ENCODE data around the gene STIM1.
"Not testable (repeated sequence)": the region's sequence is repeated elsewhere in the genome, so short reads cannot be mapped to it uniquely, and the experiment has no call there.

The STIM1 gene

DNA sequence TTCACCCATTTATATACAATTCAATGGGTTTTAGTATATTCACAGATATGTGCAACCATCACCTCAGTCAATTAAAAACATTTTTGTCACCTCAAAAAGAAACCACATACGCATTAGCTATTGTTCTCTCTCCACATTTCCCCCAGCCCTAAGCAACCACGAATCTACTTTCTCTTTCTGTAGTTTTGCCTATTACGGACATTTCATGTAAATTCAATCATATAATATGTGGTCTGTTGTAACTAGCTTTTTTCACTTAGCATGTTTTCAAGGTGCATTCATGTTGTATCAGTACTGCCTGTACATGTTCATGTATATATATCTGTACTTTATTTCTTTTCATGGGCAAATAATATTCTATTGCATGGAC lies 134.4 kb downstream of the STIM1 start:
- no peak for DNase-seq

DNA sequence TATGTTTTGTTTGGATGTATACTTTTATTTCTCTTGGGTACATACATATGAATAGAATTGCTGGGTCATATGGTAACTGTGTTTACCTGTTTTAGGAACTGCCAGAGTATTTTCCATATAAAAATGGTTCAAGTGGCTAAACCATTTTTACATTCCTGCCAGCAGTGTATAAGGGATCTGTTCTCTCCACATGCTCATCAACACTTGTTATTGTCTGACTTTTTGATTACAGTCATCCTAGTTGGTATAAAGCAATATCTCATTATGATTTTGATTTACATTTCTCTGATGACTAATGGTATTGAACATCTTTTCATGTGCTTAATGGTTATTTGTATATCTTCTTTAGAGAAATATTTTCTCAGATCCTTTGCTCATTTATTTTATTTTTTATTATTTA lies 134.9 kb downstream of the STIM1 start:
- DNase-seq = no peak

DNA sequence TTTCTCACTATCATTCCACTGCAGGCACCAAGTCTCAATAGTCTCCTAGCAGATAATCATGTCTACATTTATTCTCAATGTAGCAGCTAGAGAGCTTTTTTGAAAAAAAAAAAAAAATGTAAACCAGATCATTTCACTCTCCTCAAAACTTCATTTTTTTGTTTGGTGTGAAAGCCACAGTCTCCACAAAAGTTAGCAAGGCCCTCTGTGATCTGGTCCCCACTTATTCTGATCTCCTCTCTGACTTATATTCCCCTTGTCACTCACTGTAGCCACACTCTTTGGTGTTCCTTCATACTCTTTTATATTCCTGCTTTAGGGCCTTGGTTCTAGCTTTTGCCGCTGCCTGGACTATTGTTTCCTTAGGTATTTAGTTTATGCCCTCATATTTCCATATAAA lies 137.5 kb downstream of the STIM1 start:
- no peak for DNase-seq

DNA sequence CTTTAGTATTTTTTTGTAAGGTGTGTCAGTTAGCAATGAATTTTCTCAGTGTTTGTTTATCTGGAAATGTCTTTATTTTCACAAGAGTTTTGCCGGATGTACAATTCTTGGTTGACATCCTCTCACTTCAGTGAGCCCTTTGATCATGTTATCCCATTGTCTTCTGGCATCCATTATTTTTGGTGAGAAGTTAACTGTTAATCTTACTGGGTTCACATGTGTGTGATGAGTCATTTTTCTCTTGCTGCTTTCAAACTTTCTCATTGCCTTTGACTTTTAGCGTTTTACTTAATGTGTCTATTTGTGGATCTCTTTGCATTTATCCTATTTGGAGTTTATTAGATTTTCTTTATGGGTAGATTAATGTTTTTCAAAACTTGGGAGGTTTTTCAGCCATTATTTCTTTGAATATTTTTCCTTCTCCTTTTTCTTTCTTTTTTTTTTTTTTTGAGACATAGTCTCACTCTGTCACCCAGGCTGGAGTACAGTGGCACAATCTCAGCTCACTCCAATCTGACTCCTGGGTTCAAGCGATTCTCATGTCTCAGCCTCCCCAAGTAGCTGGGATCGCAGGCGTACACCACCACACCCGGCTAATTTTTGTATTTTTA lies 138.7 kb downstream of the STIM1 start:
- no peak for DNase-seq

DNA sequence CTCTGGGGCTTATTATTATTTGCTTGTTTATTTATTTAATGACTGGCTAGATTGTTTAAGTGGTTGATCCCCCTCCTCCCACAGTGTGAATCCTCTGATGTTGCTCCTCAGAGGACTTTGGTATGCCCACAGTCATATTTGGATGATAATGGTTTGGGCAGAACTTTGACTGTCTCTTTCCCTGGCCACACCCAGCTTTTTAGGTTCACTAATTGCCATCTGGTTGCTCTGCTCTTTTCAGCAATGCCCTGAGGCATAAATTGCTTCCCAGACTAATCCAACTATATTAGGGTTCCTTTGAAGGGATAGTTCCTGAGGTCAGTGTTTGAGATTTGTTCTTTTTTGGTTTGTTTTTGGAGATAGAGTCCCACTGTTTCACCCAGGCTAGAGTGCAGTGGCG lies 139.8 kb downstream of the STIM1 start:
- no peak for DNase-seq

DNA sequence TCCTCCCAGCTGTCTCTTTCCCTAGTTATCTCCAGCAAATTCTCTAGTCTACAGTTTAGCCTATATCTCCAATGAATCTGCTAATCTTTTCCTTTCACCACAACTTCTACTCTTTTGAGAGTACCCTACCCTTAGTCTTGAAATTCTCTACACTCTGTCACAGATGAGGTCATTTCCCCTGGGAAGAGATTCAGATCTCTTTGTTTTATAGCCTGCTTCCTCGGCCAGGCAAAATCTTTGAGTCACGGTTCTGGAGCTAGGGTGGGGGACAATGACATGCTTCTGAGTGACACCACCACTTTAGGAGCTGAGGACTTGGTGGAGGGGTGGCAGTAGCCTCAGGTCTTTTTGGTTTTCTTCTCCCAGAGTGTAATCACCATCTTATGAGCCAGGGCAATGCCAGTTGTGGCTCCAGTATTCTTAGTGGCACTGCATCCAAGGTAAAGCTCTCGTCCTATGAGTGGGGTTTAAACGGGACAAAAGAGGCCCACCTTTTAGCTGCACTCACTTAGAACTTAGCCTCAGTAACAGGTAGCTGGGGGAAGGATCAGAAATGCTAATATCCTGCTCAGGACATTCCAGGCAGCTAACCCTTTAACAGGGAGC lies 140.6 kb downstream of the STIM1 start:
- no peak for DNase-seq

DNA sequence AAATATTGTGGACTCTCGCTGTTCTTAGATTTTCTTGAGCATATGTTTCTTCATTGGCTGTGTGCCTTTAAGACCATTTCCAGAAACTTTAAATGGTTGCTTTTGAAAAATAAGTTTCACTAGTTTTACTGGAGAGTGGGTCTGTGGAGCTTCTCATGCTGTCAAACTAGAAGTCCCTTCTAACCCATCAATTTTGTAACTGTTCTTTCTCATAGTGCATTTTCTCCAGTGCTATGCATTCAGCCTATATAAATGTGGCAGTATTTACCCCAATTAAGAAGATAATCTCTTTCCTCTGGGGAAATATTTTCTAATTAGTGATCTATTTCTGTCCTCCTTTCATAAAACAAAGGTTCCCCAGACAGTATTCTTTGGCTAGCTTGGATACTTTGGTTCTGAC lies 141.2 kb downstream of the STIM1 start:
- no peak for DNase-seq

DNA sequence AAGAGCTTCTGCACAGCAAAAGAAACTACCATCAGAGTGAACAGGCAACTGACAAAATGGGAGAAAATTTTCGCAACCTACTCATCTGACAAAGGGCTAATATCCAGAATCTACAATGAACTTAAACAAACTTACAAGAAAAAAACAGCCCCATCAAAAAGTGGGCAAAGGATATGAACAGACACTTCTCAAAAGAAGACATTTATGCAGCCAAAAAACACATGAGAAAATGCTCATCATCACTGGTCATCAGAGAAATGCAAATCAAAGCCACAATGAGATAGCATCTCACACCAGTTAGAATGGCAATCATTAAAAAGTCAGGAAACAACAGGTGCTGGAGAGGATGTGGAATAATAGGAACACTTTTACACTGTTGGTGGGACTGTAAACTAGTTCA lies 149.3 kb downstream of the STIM1 start:
- not testable (repeated sequence) for DNase-seq

DNA sequence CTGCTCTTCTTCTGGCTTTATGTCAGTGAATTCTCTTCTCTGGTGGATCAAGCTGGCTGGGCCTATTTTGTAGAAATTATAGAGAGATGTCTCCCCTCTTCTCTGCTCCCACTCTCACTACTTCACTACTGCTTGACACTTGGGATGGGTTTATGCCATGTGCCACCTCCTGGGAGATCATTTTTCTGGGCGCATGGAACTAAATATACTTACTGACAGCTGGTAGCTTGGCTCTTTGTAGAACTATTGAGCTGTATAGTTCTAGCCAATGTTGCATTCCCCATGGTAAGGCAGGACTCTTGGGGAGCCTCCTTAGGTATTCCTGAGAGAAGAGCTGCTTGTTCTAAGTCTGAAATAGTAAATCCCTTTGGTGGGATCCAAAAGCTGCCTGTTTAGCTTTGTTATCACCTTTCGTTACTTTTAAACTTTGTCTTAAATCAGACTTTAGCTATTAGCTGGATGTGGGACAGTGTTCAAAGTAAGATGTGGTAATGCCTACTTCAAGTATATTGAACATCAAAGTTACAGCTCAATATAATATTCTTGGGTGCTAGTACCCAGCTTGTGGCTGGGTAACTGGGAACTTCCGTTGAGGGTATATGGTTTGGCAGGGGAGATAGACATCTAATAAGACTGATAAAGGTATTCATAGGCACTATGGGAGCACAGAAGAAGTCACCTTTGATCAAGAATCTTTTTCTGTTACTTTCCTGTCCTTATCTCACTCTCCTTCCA lies 151.6 kb downstream of the STIM1 start:
- no peak for DNase-seq

DNA sequence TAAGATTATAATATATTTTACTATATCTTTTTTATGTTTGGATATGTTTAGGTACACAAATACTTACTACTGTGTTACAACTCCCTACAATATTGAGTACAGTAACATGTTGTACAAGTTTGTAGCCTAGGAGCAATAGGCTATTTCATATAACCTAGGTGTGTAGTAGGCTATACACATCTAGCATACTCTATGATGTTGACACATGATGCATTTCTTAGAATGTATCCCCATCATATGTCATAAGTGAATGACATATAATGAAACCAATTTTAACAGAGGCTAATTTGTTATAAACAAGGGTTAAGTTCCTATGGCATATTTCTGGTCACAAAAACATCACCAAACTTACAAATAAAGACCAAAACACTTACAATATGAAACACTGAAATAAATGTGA lies 152.7 kb downstream of the STIM1 start:
- no peak for DNase-seq

DNA sequence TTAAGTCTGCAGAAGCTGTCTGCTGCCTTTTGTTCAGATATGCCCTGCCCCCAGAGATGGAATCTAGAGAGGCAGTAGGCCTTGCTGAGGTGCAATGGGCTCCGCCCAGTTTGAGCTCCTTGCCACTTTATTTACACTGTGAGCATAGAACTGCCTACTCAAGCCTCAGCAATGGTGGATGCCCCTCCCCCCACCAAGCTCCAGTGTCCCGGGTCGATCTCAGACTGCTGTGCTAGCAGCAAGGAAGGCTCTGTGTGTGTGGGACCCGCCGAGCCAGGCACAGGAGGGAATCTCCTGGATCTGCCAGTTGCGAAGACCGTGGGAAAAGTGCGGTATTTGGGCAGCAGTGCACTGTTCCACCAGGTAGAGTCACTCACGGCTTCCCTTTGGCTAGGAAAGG lies 161.1 kb downstream of the STIM1 start:
- DNase-seq = not testable (repeated sequence)

DNA sequence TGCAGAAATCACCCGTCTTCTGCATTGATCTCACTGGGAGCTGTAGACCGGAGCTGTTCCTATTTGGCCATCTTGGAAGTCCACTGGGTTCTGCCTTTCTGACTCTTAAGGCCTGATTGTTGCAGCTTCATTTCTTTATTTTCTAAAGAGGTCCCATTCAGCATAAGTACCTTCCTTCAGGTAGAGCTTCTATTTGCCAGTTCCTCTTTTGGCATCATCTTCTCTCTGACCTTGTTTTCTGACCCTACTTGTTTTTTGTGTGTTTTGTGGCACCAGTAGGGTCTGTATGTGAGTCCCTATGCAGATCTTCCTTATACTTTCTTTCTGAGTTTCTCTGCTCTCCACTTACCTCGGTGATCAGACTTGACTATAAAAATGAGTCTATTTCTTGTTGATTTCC lies 161.7 kb downstream of the STIM1 start:
- no peak for DNase-seq

DNA sequence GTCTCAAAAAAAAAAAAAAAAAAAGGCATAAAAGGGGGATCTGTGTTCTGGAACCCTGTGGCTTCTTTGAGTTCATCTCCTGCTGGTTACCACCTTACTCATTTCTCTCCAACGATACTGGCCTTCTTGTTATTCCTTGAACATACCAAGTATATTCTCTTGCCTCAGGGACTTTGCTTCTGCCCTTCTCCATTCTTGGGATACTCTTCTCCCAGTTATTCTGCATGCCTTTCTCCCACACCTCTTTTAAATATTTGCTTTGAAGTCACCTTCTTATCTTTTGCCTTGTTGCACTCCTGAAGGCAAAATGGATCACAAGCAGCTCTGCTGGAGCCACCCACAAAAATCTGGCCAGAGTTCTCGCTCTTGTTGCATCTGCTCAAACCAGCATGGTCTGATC lies 163.2 kb downstream of the STIM1 start:
- DNase-seq = no peak

DNA sequence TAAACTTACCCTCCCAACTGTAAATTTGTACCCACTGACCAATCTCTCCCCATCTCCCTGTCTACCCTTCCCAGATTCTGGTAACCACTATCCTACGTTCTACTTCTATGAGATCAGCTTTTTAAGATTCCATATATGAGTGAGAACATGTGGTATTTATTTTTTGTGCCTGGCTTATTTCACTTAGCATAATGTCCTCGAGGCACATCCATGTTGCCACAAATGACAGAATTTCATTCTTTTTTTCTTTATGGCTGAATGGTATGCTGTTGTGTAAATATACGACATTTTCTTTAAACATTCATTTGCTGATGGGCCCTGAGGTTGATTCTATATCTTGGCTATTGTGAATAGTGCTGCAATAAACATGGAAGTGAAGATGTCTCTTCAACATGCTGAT lies 164.4 kb downstream of the STIM1 start:
- no peak for DNase-seq

DNA sequence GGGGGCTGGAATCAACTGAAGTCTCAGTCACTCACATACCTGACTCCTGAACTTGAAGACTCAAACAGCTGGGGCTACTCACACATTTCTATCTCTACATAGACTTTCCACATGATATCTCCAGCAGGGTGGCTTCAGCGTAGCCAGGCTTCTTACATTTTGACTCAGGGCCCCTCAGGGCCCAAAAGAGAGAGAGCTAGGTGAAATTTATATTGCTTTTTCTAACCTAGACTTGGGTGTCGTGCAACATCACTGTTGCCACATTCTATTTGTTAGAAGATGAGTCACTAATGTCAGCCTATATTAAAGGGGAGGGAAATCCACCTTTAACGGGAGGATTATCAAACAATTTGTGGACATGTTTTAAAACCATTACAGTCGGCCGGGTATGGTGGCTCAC lies 167.2 kb downstream of the STIM1 start:
- DNase-seq = no peak

DNA sequence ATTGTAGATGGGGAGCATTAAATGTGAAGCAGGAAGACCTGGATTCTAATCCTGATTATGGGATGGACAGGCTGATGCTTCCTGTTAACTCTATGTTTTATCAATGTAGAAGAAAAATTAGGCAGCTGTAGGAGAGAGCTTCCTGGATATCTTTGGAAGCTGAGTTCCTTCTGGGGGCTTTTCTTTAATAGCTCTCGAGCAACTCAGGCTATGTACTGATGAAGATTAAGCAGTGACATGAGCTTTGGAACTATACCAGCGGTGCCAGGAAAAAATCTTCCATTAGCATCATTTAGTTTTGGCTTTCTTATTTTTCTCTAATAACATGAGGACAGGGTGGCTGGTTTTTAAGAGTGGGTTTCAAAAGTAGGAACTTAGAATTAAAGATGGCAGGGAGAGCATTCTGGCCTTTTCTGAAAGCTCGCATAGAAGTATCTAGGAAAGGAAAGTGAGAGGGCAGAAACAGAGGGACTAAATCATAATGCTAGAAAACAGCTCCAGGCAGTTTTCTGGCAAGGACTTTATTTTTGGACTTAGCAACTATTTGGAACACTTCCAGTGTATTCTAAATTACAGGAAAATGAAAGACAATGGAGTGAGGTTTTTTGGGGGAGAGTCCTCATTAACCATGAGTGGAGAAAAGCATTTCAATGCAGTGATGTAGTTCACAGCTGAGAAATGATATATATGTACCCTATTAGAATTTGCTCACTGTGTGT lies 169.9 kb downstream of the STIM1 start:
- no peak for DNase-seq

DNA sequence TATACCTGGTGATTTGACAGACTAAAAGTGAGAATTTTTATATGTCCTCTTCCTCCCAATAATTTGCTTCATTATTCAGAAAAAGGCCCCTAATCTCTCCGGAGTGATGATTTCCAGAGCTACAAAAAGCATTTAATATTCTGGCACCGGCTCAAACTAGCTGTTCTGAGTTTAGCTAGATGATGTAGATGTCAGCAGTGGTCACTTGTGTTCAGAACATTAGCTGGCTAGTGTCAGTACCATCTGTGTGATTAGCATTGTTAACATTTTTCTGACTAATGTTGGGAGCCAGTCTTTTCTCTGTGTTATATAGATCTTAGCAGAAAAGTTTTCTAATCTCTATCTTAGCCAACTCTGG lies 170.5 kb downstream of the STIM1 start:
- no peak for DNase-seq

DNA sequence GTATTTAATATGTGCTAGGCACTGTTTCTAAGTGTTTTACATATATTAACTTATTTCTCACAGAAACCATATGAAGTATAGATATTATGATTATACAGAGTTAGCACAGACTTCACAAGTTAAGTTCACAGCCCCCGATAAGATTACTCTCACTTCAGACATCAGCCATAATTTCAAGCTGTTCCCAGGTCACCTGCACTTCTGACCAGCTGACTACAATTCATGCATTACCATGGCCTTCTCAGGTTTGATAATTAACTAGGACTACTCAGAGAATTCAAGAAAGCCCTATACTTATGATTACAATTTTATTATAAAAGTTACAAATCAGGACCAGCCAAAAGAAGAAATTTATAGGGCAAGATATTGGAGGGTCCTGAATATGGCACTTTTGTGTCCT lies 170.9 kb downstream of the STIM1 start:
- no peak for DNase-seq

DNA sequence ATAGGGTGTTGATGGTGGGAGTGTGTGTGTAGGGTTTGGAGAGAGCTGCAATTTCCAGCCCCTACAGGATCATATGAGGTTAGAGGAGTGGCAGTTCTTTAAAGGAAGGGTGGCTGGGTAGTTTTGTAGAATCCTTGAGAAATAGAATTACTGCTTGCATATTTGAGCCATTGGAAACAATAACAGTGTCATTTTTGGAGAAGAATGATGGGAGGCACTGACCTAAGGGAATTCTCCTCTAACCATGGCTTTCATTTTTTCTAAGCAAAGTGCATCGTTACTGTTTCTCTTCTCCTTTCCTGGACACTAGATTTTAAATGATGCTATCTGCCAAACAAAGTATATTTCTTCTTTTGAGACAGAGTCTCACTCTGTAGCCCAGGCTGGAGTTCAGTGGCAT lies 172.3 kb downstream of the STIM1 start:
- no peak for DNase-seq

DNA sequence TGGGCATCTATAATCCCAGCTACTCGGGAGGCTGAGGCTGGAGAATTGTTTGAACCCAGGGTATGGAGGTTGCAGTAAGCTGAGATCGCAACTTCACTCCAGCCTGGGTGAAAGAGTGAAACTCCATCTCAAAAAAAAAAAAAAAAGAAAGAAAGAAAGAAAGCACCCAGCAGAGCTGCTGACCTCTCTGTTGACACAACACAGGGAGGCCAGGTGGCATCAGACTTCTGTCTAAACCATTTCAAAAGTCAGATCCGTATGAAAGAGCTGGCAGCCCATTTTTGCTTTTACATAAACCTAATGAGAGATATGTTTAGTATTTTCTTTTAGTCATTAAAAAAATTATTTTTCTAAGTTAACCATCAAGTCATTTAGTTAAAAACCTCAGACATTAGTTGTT lies 174.7 kb downstream of the STIM1 start:
- DNase-seq = no peak

DNA sequence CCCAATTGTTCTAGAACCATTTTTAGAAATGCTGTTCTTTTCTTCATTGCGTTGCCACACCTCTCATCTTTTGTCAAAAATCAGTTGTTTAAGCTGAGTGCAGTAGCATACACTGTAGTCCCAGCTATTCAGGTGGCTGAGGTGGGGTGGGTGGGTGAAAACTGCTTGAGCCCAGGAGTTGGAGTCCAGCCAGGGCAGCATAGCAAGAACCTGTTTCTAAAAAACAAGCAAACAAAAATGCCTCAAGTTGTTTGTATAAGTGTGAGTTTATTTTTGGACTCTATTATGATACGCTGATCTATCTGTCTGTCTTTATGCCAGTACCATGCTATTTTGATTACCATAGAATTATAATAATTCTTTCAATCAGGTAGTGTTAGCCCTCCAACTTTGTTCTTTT lies 176.6 kb downstream of the STIM1 start:
- no peak for DNase-seq

DNA sequence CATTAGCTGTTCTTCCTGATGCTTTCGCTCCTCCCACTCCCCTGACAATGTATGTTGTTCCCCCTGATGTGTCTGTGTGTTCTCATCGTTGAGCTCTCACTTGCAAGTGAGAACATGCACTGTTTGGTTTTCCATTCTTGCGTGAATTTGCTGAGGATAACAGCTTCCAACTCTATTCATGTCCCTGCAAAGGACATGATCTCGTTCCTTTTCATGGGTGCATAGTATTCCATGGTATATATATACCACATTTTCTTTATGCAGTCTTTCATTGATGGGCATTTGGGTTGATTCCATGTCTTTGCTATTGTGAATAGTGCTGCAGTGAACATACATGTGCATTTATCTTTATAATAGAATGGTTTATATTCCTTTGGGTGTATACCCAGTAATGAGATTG lies 180.5 kb downstream of the STIM1 start:
- no peak for DNase-seq

DNA sequence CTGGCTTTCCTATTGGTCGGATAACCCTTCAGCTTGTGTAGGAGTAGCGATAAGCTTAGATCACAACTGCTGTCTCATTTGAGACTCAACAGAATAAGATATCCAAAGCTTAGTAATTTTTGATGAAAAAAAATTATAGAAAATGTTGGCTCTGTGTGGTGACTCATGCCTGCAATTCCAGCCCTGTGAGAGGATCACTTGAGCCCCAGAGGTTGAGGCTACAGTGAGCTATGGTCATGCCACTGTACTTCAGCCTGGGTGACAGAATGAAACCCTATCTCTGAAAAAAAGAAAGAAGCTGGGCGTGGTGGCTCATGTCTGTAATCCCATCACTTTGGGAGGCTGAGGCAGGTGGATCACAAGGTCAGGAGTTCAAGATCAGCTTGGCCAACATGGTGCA lies 183.5 kb downstream of the STIM1 start:
- no peak for DNase-seq

DNA sequence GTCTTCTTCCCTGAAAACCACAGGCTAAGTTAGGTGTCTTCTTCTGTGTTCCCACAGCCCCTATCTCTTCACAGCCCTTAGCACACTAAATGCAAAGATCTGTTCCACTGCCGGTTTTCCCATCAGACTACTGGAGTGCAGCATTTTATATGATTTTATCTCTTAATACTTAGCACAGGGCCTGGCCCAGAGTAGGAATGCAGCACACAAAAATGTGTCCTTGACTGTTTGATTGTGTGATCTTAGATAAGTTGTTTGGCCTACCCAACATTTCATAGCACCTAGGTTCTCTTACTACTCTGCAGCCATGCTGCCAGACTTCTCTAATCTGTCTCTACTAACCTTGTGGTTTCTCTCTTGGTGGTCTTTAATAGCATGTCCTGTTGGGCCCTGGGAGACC lies 185.0 kb downstream of the STIM1 start:
- no peak for DNase-seq
